OCI-LY1 (cell line): Measurements from ENCODE around the gene CDKAL1.

Experiments
- H2AFZ ChIP-seq: fragments of 200-600 bp; sonication (generic), shearing (Covaris generic); 2 replicates; pipeline ENCODE4 v1.6.0; 2014; ENCODE audit warnings: antibody characterized with exemption, mild to moderate bottlenecking, low read length
- H3F3A ChIP-seq: fragments of 200-600 bp; sonication (generic), shearing (Covaris generic); 2 replicates; pipeline ENCODE4 v1.6.0; 2014; ENCODE audit warnings: mild to moderate bottlenecking, antibody characterized with exemption, low read length, moderate library complexity; ENCODE audit not compliant: insufficient read depth
- H3K27ac ChIP-seq: fragments of 200-600 bp; sonication (generic); 2 replicates; pipeline ENCODE4 v1.5.1; 2014; ENCODE audit warnings: low read length, mixed run types, mild to moderate bottlenecking, low read depth; ENCODE audit not compliant: poor library complexity, severe bottlenecking
- H3K27me3 ChIP-seq: fragments of 200-600 bp; sonication (generic); 2 replicates; pipeline ENCODE4 v1.6.0; 2014; ENCODE audit warnings: antibody characterized with exemption, mild to moderate bottlenecking, low read length, moderate library complexity; ENCODE audit not compliant: insufficient read depth
- H3K36me3 ChIP-seq: fragments of 200-600 bp; sonication (generic); 2 replicates; pipeline ENCODE4 v1.6.1; 2014; ENCODE audit warnings: mild to moderate bottlenecking, antibody characterized with exemption, low read length, moderate library complexity, mixed read lengths; ENCODE audit not compliant: insufficient read depth
- H3K4me1 ChIP-seq: fragments of 200-600 bp; sonication (generic); 2 replicates; pipeline ENCODE4 v1.5.1; 2014; ENCODE audit warnings: mild to moderate bottlenecking, low read length, moderate library complexity; ENCODE audit not compliant: insufficient read depth, severe bottlenecking
- H3K4me2 ChIP-seq: fragments of 200-600 bp; sonication (generic), shearing (Covaris generic); 2 replicates; pipeline ENCODE4 v1.6.1; 2014; ENCODE audit warnings: low read length
- H3K4me3 ChIP-seq: fragments of 200-600 bp; sonication (generic); 2 replicates; pipeline ENCODE4 v1.5.1; 2014; ENCODE audit warnings: low read length, low read depth, mild to moderate bottlenecking, mixed read lengths; ENCODE audit not compliant: poor library complexity, severe bottlenecking
- H3K79me2 ChIP-seq: fragments of 200-600 bp; shearing (Covaris generic); 2 replicates; pipeline ENCODE4 v1.6.1; 2016; ENCODE audit warnings: mixed run types, low read length, mixed read lengths; ENCODE audit not compliant: insufficient read depth
- H3K9ac ChIP-seq: fragments of 200-600 bp; sonication (generic), shearing (Covaris generic); 2 replicates; pipeline ENCODE4 v1.6.1; 2014; ENCODE audit warnings: mild to moderate bottlenecking, low read length, mixed read lengths
- H3K9me2 ChIP-seq: fragments of 200-600 bp; sonication (generic), shearing (Covaris generic); 2 replicates; pipeline ENCODE4 v1.6.1; 2014; ENCODE audit warnings: low read depth, mild to moderate bottlenecking, low read length, mixed read lengths
- H3K9me3 ChIP-seq: fragments of 200-600 bp; shearing (Covaris generic); 2 replicates; pipeline ENCODE4 v1.6.1; 2014; ENCODE audit warnings: low read length, mixed read lengths
- H4K20me1 ChIP-seq: fragments of 200-600 bp; sonication (generic), shearing (Covaris generic); 2 replicates; pipeline ENCODE4 v1.6.0; 2016; ENCODE audit warnings: mild to moderate bottlenecking, low read length; ENCODE audit not compliant: insufficient read depth
- CTCF ChIP-seq: fragments of 200-600 bp; sonication (generic), shearing (Covaris generic); IDR thresholded peaks from 2 replicates; pipeline ENCODE4 v1.5.1; 2017; ENCODE audit warnings: mild to moderate bottlenecking, antibody characterized with exemption, low read length, moderate library complexity, mixed read lengths
- EZH2 ChIP-seq: fragments of 200-600 bp; sonication (generic), shearing (Covaris generic); IDR thresholded peaks from 2 replicates; pipeline ENCODE4 v1.8.0; 2017; ENCODE audit warnings: borderline replicate concordance, mixed run types, mild to moderate bottlenecking, antibody characterized with exemption, low read length, moderate library complexity, mixed read lengths

The CDKAL1 gene

DNA sequence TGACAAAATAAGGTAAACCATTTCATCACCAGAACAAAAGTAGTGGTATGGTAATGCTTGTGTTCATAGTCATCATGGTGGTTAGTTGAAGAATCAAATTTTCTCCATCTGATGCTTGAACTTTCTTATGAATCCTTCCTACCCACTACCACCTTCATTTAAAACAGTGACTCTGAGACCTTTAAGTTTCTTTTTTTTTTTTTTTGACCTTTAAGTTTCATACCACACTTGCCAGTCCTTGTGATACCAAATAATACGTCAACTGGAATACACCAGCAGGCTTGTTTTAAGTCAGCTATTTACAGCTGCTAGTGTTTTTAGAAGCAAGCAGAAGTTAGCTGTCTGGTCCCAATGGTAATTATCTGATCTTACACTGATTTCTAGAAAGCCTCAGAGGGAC lies 645.9 kb downstream of the CDKAL1 start:
- no peaks in the 10 kb centered on the region for H3K9me2 ChIP-seq

DNA sequence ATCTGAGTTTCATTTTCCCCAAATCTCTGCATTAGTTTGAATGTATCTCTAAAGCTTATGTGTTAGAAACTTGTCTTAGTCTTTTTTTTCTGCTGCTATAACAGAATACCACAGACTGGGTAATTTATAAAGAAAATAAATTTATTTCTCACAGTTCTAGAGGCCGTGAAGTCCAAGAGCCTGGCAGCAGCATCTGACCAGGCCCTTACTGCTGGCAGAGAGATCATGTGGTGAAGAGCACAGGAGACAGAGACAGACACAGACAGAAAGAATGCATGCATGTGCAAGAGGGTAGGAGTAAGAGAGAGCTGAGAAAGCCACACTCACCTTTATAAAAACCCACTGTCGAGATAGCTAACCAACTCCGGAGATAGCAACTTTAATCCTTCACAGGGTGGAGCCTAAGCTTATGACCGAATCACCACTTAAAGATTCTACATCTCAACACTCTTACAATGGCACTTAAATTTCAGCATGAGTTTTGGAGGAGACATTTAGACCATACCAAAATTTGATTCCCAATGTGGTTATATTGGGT lies 646.6 kb downstream of the CDKAL1 start:
- Histone ChIP-seq H3K79me2 (no peaks in the 10 kb centered on the region), H3K27me3 (no peaks in the 10 kb centered on the region), H3K4me1 (no peaks in the 10 kb centered on the region), H3K9ac (no peak overlapping the region), H4K20me1 (no peaks in the 10 kb centered on the region), H3K9me2 (no peaks in the 10 kb centered on the region), H3K4me3 (no peak overlapping the region), H3K4me2 (no peak overlapping the region), H3K27ac (no peak overlapping the region), H3F3A (no peaks in the 10 kb centered on the region), H2AFZ (no peak overlapping the region), H3K9me3 (no peaks in the 10 kb centered on the region), H3K36me3 (no peaks in the 10 kb centered on the region)
- no peak for TF ChIP-seq EZH2
- no peak for TF ChIP-seq CTCF

More for the DNA sequence above, 645.9 kb downstream of the CDKAL1 start:
- Histone ChIP-seq H3K79me2 (no peaks in the 10 kb centered on the region), H2AFZ (no peak overlapping the region), H3K4me3 (no peak overlapping the region), H3K36me3 (no peaks in the 10 kb centered on the region), H3K27me3 (no peaks in the 10 kb centered on the region), H3K4me2 (no peak overlapping the region), H3K4me1 (no peaks in the 10 kb centered on the region), H3K9ac (no peak overlapping the region), H3F3A (no peaks in the 10 kb centered on the region), H3K27ac (no peak overlapping the region), H3K9me3 (no peaks in the 10 kb centered on the region), H4K20me1 (no peaks in the 10 kb centered on the region)
- no peak for TF ChIP-seq EZH2
- no peak for TF ChIP-seq CTCF

GRCh38 chr6:21181866-21182265 lies 647.6 kb downstream of the CDKAL1 start:
- TF ChIP-seq EZH2 (no peak), CTCF (no peak)
- H4K20me1 ChIP-seq = no peaks in the 10 kb centered on the region
- H3K4me2 ChIP-seq = no peak overlapping the region

More at GRCh38 chr6:21181866-21182265, 647.6 kb downstream of the CDKAL1 start:
- H3K4me3 ChIP-seq = no peak overlapping the region
- H2AFZ ChIP-seq = no peak overlapping the region
- no peaks in the 10 kb centered on the region for H3K4me1 ChIP-seq
- no peak overlapping the region for H3K9ac ChIP-seq
- H3K27ac ChIP-seq = no peak overlapping the region
- H3F3A ChIP-seq = no peaks in the 10 kb centered on the region
- H3K79me2 ChIP-seq = no peaks in the 10 kb centered on the region
- no peaks in the 10 kb centered on the region for H3K9me3 ChIP-seq
- no peaks in the 10 kb centered on the region for H3K36me3 ChIP-seq
- H3K9me2 ChIP-seq = no peaks in the 10 kb centered on the region
- no peaks in the 10 kb centered on the region for H3K27me3 ChIP-seq
